CD4-positive, alpha-beta T cell treated with Interleukin-21 for 1 hour (primary cell): Measurements from ENCODE around the gene VAPB.

Source experiments
- DNase-seq: peaks from one replicate; pipeline ENCODE4 v3.0.0-alpha.2; 2020

VAPB gene

GRCh38 chr20:58381627-58382026, 7.4 kb upstream of the VAPB start:
- no peak for DNase-seq

GRCh38 chr20:58382096-58382495, 6.9 kb upstream of the VAPB start:
- no peak for DNase-seq

GRCh38 chr20:58384821-58385220, 4.2 kb upstream of the VAPB start:
- no peak for DNase-seq

- DNase-seq: no peak
These were observed 914 bp upstream of the VAPB start for GRCh38 chr20:58388028-58388601.

GRCh38 chr20:58389324-58389967, 417 bp downstream of the VAPB start:
- DNase-seq: peak; percentile 42

GRCh38 chr20:58389968-58390658, 1.1 kb downstream of the VAPB start:
- DNase-seq: no peak

GRCh38 chr20:58390659-58391035, 1.6 kb downstream of the VAPB start:
- DNase-seq: no peak

GRCh38 chr20:58392286-58392685, 3.3 kb downstream of the VAPB start:
- no peak for DNase-seq

- no peak for DNase-seq
These were observed 4.3 kb downstream of the VAPB start for GRCh38 chr20:58393299-58393698.

- no peak for DNase-seq
These were observed 5.8 kb downstream of the VAPB start for GRCh38 chr20:58394801-58395200.

- DNase-seq: no peak
These were observed 6.6 kb downstream of the VAPB start for GRCh38 chr20:58395604-58396003.

GRCh38 chr20:58397429-58397828, 8.4 kb downstream of the VAPB start:
- no peak for DNase-seq

- DNase-seq: no peak
These were observed 9.2 kb downstream of the VAPB start for GRCh38 chr20:58398254-58398653.

- no peak for DNase-seq
These were observed 10.9 kb downstream of the VAPB start for GRCh38 chr20:58399926-58400325.

GRCh38 chr20:58401162-58401561, 12.1 kb downstream of the VAPB start:
- no peak for DNase-seq

- no peak for DNase-seq
These were observed 13.3 kb downstream of the VAPB start for GRCh38 chr20:58402305-58402704.

- DNase-seq: no peak
These were observed 13.8 kb downstream of the VAPB start for GRCh38 chr20:58402827-58403226.

GRCh38 chr20:58403272-58403671, 14.2 kb downstream of the VAPB start:
- DNase-seq: no peak

- no peak for DNase-seq
These were observed 16.7 kb downstream of the VAPB start for GRCh38 chr20:58405504-58406291.

GRCh38 chr20:58406422-58407001, 17.5 kb downstream of the VAPB start:
- DNase-seq: no peak

- no peak for DNase-seq
These were observed 18.3 kb downstream of the VAPB start for GRCh38 chr20:58407201-58407873.

- DNase-seq: peak; percentile 28
These were observed 19.0 kb downstream of the VAPB start for GRCh38 chr20:58407966-58408557.
